NCI-H2196 treated with DMSO at 0.1 percent for 48 hours (cell line): Measurements from ENCODE around the gene PI4KA.

ENCODE experiments used
- DNase-seq: peaks from one replicate; lab custom pipeline; 2025; ENCODE audit not compliant: unreplicated experiment; lab: John Stamatoyannopoulos, UW

The PI4KA gene

DNA sequence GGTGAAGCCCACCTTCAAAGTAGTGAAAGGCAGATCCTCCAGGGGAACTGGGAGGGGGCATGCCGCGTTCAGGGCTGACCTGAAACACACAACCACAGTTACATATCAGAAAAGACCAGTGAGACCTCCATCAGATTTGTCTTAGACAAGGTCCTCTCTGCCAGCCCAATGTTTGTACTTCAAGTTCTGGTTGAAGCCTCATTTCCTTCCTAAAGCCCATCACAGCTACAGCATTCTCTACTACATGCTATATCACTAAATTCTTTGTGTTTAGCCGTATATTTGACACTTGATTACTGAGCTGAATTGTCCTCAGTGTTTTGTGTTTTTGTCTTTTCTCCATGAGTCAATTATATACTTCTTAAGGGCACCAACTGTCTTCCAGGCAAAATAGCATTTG lies 40.1 kb downstream of the PI4KA start:
- no peak for DNase-seq

DNA sequence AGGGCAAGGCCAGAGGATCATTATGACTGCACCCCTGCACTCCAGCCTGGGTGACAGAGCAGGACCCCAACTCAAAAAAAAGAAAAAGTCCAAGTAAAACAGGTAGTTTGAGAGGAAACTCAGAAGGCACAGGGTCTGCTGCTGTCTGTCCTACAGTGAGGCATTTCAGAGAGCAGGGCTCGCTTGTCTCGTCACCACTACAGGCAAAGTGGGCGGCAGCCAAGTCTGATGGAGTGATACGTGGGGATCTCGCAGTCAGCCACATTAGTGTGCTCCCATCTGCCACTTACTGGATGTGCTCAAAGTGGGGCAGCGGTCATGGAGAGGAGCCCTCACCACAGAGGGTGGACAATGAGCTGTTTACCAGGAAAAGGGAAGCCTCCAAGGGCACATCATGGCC lies 42.1 kb downstream of the PI4KA start:
- no peak for DNase-seq

DNA sequence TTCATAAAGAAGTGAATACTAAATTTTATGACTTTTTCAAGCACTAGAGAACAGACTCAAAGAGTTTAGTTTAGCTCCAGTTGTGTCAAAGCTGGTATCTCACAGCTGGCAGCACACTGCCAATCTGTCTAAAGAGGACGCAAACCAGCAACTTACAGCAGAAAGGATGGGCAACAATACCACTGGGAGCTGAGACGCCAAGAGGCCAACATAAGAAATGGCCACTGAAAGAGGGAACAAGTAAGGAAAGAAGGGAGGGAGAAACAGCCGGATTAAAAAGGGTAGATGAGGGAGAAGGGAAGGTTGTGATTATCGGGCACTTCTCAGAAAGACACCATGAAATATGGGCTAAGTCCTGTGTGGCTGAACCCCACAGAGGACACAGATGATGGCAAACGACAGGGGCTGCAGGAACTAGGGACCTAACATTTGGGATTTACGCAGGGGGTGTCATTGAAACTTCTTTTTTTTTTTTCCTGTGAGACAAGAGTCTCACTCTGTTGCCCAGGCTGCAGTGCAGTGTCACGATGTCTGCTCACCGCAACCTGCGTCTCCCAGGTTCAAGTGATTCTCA lies 43.0 kb downstream of the PI4KA start:
- DNase-seq = no peak

DNA sequence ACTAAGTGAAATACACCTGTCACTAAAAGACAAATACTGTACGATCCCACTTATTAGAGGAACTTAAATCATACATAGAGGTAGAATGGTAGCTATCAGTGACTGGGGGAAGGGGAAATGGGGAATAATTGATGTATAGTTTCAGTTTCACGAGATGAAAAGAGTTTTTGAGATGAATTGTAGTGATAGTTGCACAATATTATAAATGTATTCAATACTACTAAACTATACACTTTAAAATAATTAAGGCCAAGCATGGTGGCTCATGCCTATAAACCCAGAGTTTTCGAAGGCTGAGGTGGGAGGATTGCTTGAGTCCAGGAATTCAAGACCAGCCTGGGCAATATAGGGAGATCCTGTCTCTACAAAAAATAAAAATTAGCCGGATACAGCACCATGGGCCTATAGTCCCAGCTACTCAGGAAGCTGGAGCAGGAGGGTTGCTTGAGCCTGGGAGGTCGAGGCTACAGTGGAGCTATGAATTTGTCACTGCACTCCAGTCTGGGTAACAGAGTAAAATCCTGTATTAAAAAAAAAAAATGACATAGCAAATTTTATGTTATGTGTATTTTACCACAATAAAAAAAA lies 44.3 kb downstream of the PI4KA start:
- no peak for DNase-seq

DNA sequence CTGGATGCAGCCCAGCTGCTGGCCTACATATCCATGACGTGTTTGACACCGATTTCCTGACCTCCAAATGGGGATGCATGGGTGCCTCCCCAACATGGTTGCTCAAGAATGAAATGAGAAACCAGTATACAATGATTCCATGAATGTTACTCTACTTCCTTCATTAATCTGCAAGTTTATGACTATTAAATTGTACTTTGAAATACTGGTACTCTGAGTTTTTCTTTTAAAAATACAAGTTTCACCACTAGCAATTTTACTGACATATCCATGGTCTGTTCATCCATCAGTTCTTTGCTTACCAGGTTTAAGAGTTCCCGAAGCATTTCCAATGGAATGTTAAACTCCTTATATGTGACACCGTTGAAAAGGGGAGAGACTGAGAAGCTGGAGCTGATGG lies 45.6 kb downstream of the PI4KA start:
- DNase-seq = no peak

DNA sequence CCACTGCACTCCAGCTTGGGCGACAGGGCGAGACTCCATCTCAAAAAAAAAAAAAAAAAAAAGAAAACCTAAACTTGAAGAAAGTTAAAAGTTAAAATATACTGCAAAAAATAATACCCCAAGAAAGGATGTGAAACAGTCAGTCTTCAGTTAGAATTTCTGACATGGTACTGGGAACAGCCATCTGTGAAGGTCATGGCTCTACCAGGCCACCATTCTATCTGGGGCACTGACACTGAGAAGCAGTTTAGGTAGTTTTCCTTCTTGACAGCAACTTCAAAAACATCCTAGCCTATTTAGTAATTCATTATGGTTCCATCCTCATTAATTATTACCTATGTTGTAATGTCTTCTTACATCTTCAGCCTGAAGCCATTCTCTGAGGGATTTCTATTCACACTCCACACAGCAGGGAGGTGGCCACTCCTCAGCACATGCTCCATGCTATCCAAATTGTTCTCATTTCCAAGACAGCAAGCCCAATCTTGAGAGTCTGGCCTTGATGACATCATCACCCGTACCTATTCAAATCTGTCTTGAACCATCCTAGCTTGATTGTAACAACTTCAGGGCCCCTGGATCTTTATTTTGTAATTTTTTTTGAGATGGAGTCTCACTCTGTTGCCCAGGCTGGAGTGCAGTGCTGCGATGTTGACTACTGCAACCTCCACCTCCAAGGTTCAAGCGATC lies 46.5 kb downstream of the PI4KA start:
- DNase-seq = no peak

GRCh38 chr22:20811171-20811570 lies 47.4 kb downstream of the PI4KA start:
- DNase-seq = no peak

GRCh38 chr22:20810645-20811044 lies 48.0 kb downstream of the PI4KA start:
- no peak for DNase-seq

DNA sequence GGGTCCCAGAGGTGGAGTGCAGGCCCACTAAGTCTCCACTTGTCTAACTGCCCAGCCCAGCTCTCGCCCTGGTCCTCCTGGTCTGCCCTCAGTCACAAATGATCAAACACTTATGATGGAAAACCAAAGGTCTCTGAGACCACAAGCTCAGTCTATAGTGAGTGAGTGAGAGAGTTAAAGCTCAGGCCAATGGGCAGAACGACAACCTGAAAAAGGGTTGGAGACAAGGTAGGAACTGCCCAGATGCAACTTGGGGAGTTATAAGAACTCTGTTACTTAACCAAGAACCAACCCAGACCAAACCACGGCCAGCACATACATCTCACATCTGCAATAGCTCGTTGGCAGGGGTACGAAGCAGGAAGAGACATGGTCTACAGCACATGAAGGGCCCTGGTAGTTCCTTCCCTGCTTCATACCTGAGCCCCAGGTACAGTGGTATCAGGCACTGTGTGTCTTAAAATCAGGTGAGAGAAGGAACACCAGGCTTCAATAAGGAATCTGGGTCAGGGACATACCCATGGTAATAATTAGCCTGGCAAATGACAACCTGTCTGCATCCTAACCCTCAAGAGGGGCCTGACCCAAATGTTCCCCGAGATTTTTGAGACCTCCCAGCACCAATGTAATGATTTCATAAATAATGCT lies 48.9 kb downstream of the PI4KA start:
- DNase-seq = no peak

GRCh38 chr22:20808844-20809243 lies 49.8 kb downstream of the PI4KA start:
- no peak for DNase-seq

GRCh38 chr22:20807315-20807752 lies 51.3 kb downstream of the PI4KA start:
- DNase-seq = no peak

GRCh38 chr22:20805972-20806471 lies 52.6 kb downstream of the PI4KA start:
- DNase-seq = no peak

GRCh38 chr22:20804650-20805049 lies 54.0 kb downstream of the PI4KA start:
- no peak for DNase-seq

DNA sequence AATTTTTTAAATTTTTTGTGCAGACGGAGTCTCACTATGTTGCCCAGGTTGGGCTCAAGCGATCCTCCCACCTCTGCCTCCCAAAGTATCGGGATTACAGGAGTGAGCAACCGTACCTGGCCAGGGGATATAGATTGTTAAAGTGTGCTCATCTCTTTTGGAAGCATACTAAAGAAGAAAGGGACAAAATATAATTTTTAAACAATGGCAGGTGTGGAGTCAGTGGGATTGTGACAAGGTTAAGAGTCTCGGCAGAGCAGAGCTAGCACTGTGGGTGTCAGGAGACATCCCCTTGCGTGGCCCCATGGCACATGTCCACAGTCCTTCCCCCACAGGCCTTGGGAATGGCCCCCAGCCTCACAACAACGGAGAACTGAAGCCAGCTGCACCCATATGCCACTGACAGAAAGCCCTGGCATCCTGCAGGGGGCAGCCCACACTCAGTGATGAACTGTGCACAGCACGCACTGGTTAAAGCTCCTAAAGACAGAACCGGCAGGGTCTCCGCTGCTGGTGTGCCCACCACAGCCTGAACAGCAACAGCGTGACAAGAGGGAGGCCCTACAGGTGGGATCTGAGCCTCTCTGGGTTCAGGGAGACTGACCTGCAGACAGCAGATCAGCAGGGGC lies 54.8 kb downstream of the PI4KA start:
- no peak for DNase-seq

DNA sequence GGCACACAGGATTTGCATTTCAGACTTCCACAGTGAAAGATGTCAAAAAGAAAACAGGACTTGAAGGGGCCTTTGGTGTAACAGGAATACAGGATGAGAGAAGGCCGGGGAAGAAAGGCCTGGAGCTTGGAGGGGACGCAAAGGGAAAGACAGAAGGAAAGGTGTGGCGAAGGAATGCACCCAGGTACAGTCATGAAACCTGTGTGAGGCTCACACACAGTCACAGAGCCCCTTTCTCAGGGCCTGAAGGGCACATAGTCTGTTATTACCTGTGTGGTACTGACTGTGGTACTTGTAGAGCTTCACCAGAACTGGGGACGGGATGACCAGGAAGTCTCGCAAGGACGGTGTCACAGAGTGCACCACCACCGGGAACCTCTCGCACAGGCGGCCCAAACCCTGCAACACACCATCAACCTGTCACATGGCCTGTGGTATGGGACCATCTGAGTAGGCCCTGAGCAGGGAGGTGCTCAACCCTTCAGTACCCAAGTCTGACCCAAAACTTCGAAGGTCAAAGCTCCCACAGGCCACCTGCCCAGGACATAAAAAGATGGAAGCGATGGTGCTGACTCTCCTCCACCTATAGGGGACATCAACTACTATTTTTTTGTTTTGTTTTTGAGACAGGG lies 55.6 kb downstream of the PI4KA start:
- DNase-seq = no peak

DNA sequence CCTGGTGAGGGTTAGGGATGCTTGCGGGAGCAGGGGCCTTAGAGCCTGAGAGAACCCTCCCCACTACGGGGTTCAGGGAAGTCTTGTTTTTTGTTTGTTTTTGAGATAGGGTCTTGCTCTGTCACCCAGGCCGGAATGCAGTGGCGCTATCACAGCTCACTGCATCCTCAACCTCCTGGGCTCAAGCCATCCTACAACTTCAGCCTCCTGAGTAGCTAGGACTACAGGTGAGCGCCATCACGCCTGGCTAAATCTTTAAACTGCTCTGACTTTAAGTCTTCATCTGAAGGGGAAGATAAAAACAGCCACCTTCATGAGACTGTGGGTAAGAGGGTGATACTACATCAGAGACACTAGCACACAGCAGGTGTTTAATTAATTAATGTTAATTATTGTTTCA lies 56.2 kb downstream of the PI4KA start:
- DNase-seq = no peak

DNA sequence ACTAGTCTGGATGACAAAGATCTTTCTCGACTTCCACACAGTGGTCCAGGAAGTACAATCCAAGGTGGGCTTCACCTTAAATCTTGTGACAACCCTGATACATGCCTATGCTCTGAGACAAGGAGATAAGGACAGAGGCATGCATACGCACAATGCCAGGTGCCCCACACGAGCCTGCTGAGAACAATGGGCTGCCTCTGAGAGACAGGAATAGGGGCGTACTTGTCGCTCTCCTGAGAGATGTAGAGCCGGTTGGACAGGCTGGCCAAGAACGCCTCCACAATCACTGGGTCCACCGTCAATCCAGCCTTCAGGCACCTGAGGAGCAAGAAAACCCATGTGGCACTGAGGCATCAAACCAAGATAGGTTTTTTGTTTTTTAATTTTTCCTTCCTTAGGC lies 59.2 kb downstream of the PI4KA start:
- no peak for DNase-seq

GRCh38 chr22:20798974-20799373 lies 59.6 kb downstream of the PI4KA start:
- no peak for DNase-seq

DNA sequence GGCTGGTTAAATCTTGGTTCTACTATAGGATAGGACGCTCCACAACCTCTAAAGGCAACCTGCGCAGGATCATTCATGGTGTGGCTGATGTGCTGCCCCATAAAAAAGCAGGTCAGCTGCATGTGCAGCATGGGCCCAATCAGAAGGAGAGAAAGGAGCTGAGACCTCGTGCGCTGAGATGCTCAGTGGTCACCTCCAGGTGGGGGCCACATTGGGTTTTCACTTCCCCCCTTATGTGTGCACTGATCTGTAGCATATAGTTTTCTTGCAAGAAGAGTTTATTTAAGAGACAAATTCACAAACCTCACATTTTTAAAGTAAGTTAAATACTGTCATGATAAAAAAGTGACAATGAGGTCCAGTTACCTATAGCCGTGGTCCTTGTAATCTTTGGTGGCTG lies 60.4 kb downstream of the PI4KA start:
- no peak for DNase-seq

GRCh38 chr22:20796731-20797130 lies 61.9 kb downstream of the PI4KA start:
- no peak for DNase-seq
